ENCODE measurements around the gene IFT81. TPM values are rescaled to one million over a fixed set of nuclear protein-coding genes. Genes with fewer than 3 reads are reported as not detected.

IFT81 gene
- polyA plus RNA-seq, 1 of the 3 experiments (the other 2 are of a cell fraction), result 7.9 TPM

- H4K20me1 ChIP-seq (ENCODE audit: insufficient read depth), result no peaks in the 10 kb centered on the region
- H3K27ac ChIP-seq (ENCODE audit: low read depth in 2 of 2, low read length in 1 of 2), result no peak overlapping the region
- H3F3A ChIP-seq (replicated peaks; ENCODE audit: insufficient read depth), result peaks cover under 1% of the 10 kb centered on the region
- H3K4me2 ChIP-seq, result no peak overlapping the region
- peaks cover 9 to 14% of the 10 kb centered on the region in 2 experiments; a peak in 2 of 4 replicates for H3K4me1 ChIP-seq (ENCODE audit: control insufficient read depth in 1 of 2, insufficient read depth in 2 of 2, low read depth in 1 of 2, low read length in 1 of 2)
- no peak for DNase-seq
- POLR2A ChIA-PET, result interaction anchor here (1.7 kb wide), 1 partner anchor 157 kb away, joined by 8 read pairs; the partner anchor contains the start of gene ATP2A2
- peaks cover 0 to 8% of the 10 kb centered on the region in 2 experiments for H3K36me3 ChIP-seq (replicated peaks in 1 of 2; ENCODE audit: control insufficient read depth in 1 of 2, insufficient read depth in 2 of 2, low read length in 1 of 2)
- TF ChIP-seq SMC3 (IDR thresholded peaks at IDR 0.05; ENCODE audit: low read depth, low read length) (no peak), RXRA (IDR thresholded peaks at IDR 0.05; ENCODE audit: borderline replicate concordance, low read depth) (no peak), RAD21 (IDR thresholded peaks at IDR 0.05; ENCODE audit: low read length) (no peak), ELF1 (IDR thresholded peaks at IDR 0.05) (no peak), NRF1 (IDR thresholded peaks at IDR 0.05; ENCODE audit: low read depth, low read length) (no peak), EZH2phosphoT487 (IDR thresholded peaks at IDR 0.05; ENCODE audit: borderline replicate concordance, low read depth) (no peak), TAF1 (IDR thresholded peaks at IDR 0.05; ENCODE audit: borderline replicate concordance, low read depth, low read length) (no peak), MEF2A (IDR thresholded peaks at IDR 0.05; ENCODE audit: borderline replicate concordance, low read depth) (no peak), GATA2 (CRISPR knock-in tag; IDR thresholded peaks at IDR 0.05) (no peak), TEAD4 (IDR thresholded peaks at IDR 0.05; ENCODE audit: borderline replicate concordance, insufficient read depth) (no peak), TCF12 (IDR thresholded peaks at IDR 0.05) (no peak), JUND (IDR thresholded peaks at IDR 0.05) (no peak), RFX5 (IDR thresholded peaks at IDR 0.05; ENCODE audit: low read length) (no peak)
- TF ChIP-seq, protein P1, sequence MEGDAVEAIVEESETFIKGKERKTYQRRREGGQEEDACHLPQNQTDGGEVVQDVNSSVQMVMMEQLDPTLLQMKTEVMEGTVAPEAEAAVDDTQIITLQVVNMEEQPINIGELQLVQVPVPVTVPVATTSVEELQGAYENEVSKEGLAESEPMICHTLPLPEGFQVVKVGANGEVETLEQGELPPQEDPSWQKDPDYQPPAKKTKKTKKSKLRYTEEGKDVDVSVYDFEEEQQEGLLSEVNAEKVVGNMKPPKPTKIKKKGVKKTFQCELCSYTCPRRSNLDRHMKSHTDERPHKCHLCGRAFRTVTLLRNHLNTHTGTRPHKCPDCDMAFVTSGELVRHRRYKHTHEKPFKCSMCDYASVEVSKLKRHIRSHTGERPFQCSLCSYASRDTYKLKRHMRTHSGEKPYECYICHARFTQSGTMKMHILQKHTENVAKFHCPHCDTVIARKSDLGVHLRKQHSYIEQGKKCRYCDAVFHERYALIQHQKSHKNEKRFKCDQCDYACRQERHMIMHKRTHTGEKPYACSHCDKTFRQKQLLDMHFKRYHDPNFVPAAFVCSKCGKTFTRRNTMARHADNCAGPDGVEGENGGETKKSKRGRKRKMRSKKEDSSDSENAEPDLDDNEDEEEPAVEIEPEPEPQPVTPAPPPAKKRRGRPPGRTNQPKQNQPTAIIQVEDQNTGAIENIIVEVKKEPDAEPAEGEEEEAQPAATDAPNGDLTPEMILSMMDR (IDR thresholded peaks at IDR 0.05), result no peak
- TF ChIP-seq, protein P2, sequence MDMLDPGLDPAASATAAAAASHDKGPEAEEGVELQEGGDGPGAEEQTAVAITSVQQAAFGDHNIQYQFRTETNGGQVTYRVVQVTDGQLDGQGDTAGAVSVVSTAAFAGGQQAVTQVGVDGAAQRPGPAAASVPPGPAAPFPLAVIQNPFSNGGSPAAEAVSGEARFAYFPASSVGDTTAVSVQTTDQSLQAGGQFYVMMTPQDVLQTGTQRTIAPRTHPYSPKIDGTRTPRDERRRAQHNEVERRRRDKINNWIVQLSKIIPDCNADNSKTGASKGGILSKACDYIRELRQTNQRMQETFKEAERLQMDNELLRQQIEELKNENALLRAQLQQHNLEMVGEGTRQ (IDR thresholded peaks at IDR 0.05; ENCODE audit: borderline replicate concordance, low read depth, low read length), result no peak
- H3K9me3 ChIP-seq, result no peaks in the 10 kb centered on the region
- H3K9me2 ChIP-seq, result no peaks in the 10 kb centered on the region
- CTCF ChIA-PET, result no interaction called here
- H2AFZ ChIP-seq (ENCODE audit: low read depth), result no peak overlapping the region
- no peaks in the 10 kb centered on the region for H3K27me3 ChIP-seq (ENCODE audit: insufficient read depth)
- 98% methylated on average over 4 of the region's 4 CpGs for WGBS (ENCODE audit: low lambda C conversion rate)
- H3K4me3 ChIP-seq (ENCODE audit: low read depth in 2 of 2, low read length in 1 of 2), result no peak overlapping the region
- no peak overlapping the region for H3K9ac ChIP-seq
- peaks cover 16% of the 10 kb centered on the region for H3K79me2 ChIP-seq (ENCODE audit: insufficient read depth)
These were observed 1.2 kb upstream of the IFT81 start for GRCh38 chr12:110122929-110123328.

DNA sequence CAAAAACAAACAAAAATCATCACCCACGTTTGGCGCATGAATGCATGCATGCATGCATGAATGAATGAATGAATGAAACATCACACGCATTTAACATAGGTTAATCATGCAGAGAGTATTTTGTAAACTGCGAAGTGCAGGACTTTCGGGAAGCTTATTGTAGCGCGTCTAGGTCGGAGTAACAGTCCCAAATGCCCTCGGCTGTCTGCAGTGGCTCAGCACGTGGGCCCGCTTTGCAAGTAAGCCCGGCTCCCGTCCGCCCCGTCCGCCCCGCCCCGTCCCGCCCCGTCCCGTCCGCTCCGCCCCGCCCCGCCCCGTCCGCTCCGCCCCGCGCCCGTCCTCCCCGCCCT lies 263 bp upstream of the IFT81 start:
- H3K4me1 ChIP-seq (ENCODE audit: control insufficient read depth in 1 of 2, insufficient read depth in 2 of 2, low read depth in 1 of 2, low read length in 1 of 2), result peaks cover 9% of the 10 kb centered on the region in 2 experiments; a peak in 2 of 4 replicates
- H3K79me2 ChIP-seq (ENCODE audit: insufficient read depth), result peaks cover 16% of the 10 kb centered on the region
- H3K9me3 ChIP-seq, result no peaks in the 10 kb centered on the region
- no peak overlapping the region for H3K27ac ChIP-seq (ENCODE audit: low read depth in 2 of 2, low read length in 1 of 2)
- CTCF ChIA-PET, result interaction anchor here (1.0 to 1.4 kb wide), 4 partner anchors 8 to 24 kb away, joined by 3 to 4 read pairs (median 4); no protein-coding TSS in a partner anchor
- no peak overlapping the region for H3K4me2 ChIP-seq
- peak overlapping the region; percentile 73; the same call in 1 of the 2 replicates for H2AFZ ChIP-seq (ENCODE audit: low read depth)
- H3K36me3 ChIP-seq (replicated peaks in 1 of 2; ENCODE audit: control insufficient read depth in 1 of 2, insufficient read depth in 2 of 2, low read length in 1 of 2), result peaks cover 3 to 18% of the 10 kb centered on the region in 2 experiments
- peaks cover 2% of the 10 kb centered on the region for H3F3A ChIP-seq (replicated peaks; ENCODE audit: insufficient read depth)
- no peak overlapping the region for H3K4me3 ChIP-seq (ENCODE audit: low read depth in 2 of 2, low read length in 1 of 2)
- no peak for DNase-seq
- H3K27me3 ChIP-seq (ENCODE audit: insufficient read depth), result no peaks in the 10 kb centered on the region
- 26% methylated on average over 10 of the region's 32 CpGs for WGBS (ENCODE audit: low lambda C conversion rate)
- H3K9me2 ChIP-seq, result no peaks in the 10 kb centered on the region
- H3K9ac ChIP-seq, result no peak overlapping the region
- POLR2A ChIA-PET, result interaction anchor here (0.7 to 1.7 kb wide), 3 partner anchors 12 to 156 kb away, joined by 4 to 8 read pairs (median 4); partner anchors contain the start of gene ATP2A2
- H4K20me1 ChIP-seq (ENCODE audit: insufficient read depth), result no peaks in the 10 kb centered on the region
- TF ChIP-seq MXI1 (IDR thresholded peaks at IDR 0.05; ENCODE audit: low read depth, low read length) (peak; percentile 94), USF1 (IDR thresholded peaks at IDR 0.05; ENCODE audit: borderline replicate concordance, low read depth) (peak; percentile 42; the same call in 1 of the 2 replicates), MAX (IDR thresholded peaks at IDR 0.05; ENCODE audit: low read depth) (peak; percentile 99), RCOR1 (IDR thresholded peaks at IDR 0.05; ENCODE audit: low read length) (no peak), ELF1 (IDR thresholded peaks at IDR 0.05) (no peak), NFIC (IDR thresholded peaks at IDR 0.05; ENCODE audit: borderline replicate concordance) (no peak), GABPA (IDR thresholded peaks at IDR 0.05; ENCODE audit: low read depth) (no peak)
